Right lobe of liver (tissue), 4 donors: ENCODE measurements around the gene SCAPER.

Experiments used
- CTCF ChIP-seq, 4 donors: fragments of 200-600 bp in 3 of 4; fragments of 450-650 bp in 1 of 4; IDR thresholded peaks; one replicate each; pipeline versions ENCODE4 v1.5.1 to v1.8.0; 2016 to 2022; ENCODE audit warnings: antibody characterized with exemption in 4 of 4, mild to moderate bottlenecking in 2 of 4
- POLR2A ChIP-seq: fragments of 450-650 bp; IDR thresholded peaks from one replicate; pipeline ENCODE4 v1.6.1; 2017; ENCODE audit warnings: antibody characterized with exemption, mild to moderate bottlenecking
- donor health status: DM: no; HTN: no; CAD: no.
- donor health status: DM: no; HTN: no; CAD: no.
- donor health status: DM: no; HTN: yes; CAD: no.

- TF ChIP-seq CTCF (IDR thresholded peaks at IDR 0.05) (no peak), POLR2A (no peak)
Observed at GRCh38 chr15:76942331-76942730, 37.2 kb upstream of the SCAPER start.
